Measurements from ENCODE around the gene DTX3L.

DTX3L gene

DNA sequence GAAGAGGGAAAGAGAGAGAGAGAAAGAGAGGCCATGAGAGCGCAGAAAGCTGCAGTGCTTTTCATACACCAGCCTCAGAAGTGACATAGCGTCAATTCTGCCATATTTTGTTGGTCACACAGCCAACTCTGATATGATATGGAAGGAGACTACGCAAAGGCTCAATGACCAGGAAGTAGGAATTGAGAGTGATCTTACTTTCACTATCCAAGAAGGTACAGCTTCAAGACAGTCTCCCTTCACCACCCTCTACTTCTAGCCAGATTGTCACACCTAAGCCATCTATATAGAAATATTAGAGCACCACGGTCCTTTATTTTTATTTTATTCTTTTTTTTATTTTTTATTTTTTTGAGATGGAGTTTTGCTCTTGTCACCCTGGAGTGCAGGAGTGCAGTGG is 34.4 kb downstream of the DTX3L start:
- DNase-seq (no peak), ATAC-seq (replicated peaks) (no peak)
- no peak overlapping the region for H3K4me3 Mint-ChIP-seq
- H3K27me3 Mint-ChIP-seq = no peaks in the 10 kb centered on the region
- no peak overlapping the region for H3K27ac Mint-ChIP-seq
- peaks cover 13 to 24% of the 10 kb centered on the region in 2 donors for H3K4me1 Mint-ChIP-seq (ENCODE audit: low read depth in 2 of 2)
- H3K36me3 Mint-ChIP-seq (ENCODE audit: insufficient read depth) = no peaks in the 10 kb centered on the region
- no peaks in the 10 kb centered on the region for H3K9me3 Mint-ChIP-seq

DNA sequence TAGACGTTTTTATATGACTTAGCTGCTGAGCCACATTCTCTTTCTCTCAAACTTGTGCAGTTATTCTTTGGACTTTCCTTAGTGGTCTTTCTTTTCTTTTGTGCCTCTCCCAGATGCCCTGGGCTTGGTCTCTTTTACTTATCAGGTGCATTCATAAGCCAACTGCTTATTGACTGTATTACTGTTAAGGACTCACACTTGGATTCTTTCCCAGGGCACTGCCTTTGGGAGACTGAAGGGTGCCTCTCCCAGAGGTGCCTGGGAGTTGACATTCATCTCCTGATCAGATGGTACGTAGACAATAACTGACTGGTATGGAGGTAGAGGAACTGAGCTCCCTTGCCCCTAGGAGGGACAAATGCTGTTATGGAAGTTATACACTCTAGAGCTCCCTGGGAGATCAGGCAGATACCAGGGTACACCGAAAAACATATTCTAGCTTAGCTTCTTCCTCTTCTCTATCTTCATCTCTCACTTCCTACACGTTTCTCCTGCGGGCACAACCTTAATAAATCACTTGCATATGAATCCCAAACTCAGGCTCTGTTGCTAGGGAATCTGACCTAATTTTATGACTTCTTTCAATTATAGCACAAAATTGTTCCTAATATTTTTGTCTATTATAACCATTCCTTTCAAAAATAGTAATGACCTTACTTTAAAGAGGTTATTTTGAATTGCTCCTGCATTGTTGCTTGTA is 38.0 kb downstream of the DTX3L start:
- peaks cover 15 to 22% of the 10 kb centered on the region in 2 donors for H3K4me1 Mint-ChIP-seq (ENCODE audit: low read depth in 2 of 2)
- no peaks in the 10 kb centered on the region for H3K27me3 Mint-ChIP-seq
- no peak for ATAC-seq (replicated peaks)
- DNase-seq = no peak
- no peak overlapping the region for H3K4me3 Mint-ChIP-seq
- H3K9me3 Mint-ChIP-seq = no peaks in the 10 kb centered on the region
- H3K27ac Mint-ChIP-seq = peak overlapping the region in 1 of 2 donors; percentile 19
- no peaks in the 10 kb centered on the region for H3K36me3 Mint-ChIP-seq (ENCODE audit: insufficient read depth)

DNA sequence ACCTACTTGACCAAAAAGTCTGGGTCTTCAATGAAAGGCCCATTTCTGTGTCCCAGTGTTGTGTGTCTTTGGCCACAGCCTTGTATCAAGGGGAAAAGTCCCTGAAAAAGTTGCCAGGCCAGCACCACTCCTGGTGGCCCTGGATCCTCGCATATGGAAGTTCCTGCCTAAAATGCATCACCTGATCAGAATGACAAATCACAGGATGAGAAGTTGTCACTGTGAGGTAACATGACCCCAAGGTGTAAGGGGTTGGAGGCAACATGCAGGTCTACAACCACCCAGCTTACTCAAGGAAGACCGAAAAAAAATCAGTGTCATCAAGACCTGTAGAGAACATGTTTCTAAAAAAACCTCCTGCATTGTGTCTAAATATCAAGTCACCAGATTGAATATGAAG is 38.9 kb downstream of the DTX3L start:
- ATAC-seq (replicated peaks) (no peak), DNase-seq (no peak)
- Mint-ChIP-seq H3K4me1 (ENCODE audit: low read depth in 2 of 2) (peaks cover 15 to 28% of the 10 kb centered on the region in 2 donors), H3K9me3 (no peaks in the 10 kb centered on the region), H3K36me3 (ENCODE audit: insufficient read depth) (peaks cover under 1% of the 10 kb centered on the region), H3K4me3 (no peak overlapping the region), H3K27me3 (no peaks in the 10 kb centered on the region), H3K27ac (peak overlapping the region in 1 of 2 donors; percentile 52)

DNA sequence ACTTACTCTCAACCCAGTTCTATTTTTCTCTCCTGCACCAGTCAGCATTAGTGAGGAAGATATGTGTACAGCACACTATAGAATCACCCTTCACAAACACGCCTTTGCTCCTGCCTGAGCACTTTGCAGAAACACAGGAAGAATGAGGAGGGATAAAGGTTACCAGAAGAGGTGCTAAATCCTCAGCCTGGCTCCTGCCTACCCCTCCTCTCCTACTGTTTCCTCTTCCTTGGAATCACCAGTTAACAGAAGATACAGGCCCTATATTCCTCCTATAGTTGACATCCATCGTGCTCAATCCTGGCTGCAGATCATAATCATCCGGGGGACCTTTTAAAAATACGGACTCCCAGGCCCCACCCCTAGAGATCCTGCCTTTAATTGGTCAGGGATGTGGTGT is 42.2 kb downstream of the DTX3L start:
- Mint-ChIP-seq H3K27me3 (no peaks in the 10 kb centered on the region), H3K4me3 (no peak overlapping the region), H3K36me3 (ENCODE audit: insufficient read depth) (peaks cover 7% of the 10 kb centered on the region), H3K4me1 (ENCODE audit: low read depth in 2 of 2) (peaks cover 11 to 42% of the 10 kb centered on the region in 2 donors), H3K9me3 (no peaks in the 10 kb centered on the region), H3K27ac (peak overlapping the region; percentile 2 to 53)
- DNase-seq (no peak), ATAC-seq (replicated peaks) (no peak)

DNA sequence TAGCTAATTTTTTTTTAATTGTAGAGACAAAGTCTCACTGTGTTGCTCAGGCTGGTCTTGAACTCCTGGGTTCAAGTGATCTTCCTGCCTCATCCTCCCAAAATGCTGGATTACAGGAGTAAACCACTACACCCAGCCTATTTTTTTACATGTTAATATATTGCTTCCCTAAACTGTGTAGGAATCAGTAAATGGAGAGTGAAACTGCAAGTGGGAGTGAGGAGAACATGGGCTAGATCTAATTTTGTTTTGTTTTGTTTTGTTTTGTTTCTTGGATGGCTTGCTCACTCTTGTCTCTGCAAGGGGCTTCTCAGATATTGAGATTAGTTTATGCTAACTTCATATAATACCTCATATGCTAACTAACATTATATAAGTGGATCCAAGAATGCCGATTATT is 44.8 kb downstream of the DTX3L start:
- ATAC-seq (replicated peaks) (no peak), DNase-seq (no peak)
- Mint-ChIP-seq H3K27me3 (no peaks in the 10 kb centered on the region), H3K27ac (peak overlapping the region; percentile 65 to 96), H3K4me3 (no peak overlapping the region), H3K36me3 (ENCODE audit: insufficient read depth) (peaks cover 22% of the 10 kb centered on the region), H3K4me1 (ENCODE audit: low read depth in 2 of 2) (peaks cover 8 to 30% of the 10 kb centered on the region in 2 donors), H3K9me3 (no peaks in the 10 kb centered on the region)

DNA sequence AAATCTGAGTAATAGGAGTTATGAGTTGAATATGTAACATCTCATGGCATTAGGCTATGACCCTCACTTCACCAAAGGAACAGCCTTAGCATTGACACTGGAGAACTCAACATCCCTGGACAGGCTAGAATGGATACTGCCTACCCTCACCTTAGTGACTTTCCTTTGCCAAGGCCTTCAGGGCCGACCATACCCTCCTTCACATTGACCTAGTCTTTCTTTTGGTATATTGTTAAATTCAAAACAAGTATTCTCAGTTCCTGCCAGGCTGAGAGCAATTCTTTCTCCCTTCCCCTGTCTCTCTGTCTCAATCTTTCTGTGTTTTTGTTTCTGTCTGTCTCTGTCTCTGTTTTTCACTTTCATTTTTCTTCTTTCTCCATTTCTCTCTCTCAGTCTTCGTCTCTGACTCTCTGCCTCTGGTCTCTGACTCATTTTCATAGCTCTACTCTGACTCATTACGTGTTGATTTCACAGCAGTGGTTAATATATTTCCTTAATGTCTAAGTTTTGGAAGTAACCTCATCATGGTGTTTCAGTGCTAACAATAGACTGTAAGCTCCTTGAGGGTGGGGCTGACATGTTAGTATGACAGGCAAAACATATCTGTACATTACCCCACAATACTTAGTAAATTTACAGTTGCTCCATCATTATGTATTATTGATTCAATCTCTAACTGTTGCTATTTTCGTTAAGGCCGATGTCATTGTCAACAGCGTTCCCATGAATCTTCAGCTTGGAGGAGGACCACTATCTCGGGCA is 45.8 kb downstream of the DTX3L start:
- no peaks in the 10 kb centered on the region for H3K9me3 Mint-ChIP-seq
- H3K4me1 Mint-ChIP-seq (ENCODE audit: low read depth in 2 of 2) = peaks cover 8 to 27% of the 10 kb centered on the region in 2 donors
- H3K27me3 Mint-ChIP-seq = no peaks in the 10 kb centered on the region
- H3K36me3 Mint-ChIP-seq (ENCODE audit: insufficient read depth) = peaks cover 27% of the 10 kb centered on the region
- DNase-seq = no peak
- H3K4me3 Mint-ChIP-seq = peak overlapping the region; percentile 0 to 21
- H3K27ac Mint-ChIP-seq = peak overlapping the region; percentile 52 to 96
- ATAC-seq (replicated peaks) = peak; percentile 91

DNA sequence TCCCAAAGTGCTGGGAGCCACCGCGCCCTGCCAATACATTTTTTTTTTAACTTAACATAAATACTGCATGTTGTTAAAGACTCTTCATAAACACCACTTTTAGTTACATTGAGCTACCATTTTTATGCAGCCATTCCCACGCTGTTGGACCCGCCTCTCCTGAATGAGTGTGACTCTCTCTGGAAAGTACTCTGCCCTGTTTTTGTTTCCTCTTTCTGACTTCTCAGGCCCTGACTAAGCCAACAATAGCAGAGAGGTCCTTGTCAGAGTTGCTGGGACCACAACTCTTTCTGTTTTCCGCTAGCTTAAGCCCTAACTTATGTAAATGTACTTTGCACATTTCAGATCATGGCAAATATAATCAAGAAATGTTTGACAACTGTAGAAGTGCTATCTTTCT is 48.6 kb downstream of the DTX3L start:
- Mint-ChIP-seq H3K4me3 (no peak overlapping the region), H3K9me3 (no peaks in the 10 kb centered on the region), H3K27ac (peak overlapping the region in 1 of 2 donors; percentile 46), H3K27me3 (no peaks in the 10 kb centered on the region), H3K4me1 (ENCODE audit: low read depth in 2 of 2) (peaks cover 6 to 24% of the 10 kb centered on the region in 2 donors), H3K36me3 (ENCODE audit: insufficient read depth) (peaks cover 28% of the 10 kb centered on the region)
- no peak for DNase-seq
- no peak for ATAC-seq (replicated peaks)

DNA sequence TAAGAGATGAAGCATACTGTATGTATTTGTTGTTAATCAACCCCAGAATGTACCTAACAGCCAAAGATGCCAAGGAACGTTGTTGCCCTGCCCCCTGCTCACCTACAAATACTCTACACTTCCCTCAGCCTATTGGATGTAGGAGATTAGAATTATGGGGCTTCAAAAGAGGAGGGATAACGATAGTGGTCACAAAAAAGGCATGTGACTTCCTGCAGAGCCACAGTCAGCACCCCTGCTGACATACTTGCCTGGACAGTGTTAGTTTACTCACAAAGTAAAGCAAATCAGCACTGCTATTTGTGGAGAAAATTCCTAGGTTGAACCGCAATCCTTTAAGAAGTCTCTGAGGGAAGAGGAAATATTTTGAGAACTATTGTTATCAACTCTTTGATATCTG is 51.2 kb downstream of the DTX3L start:
- Mint-ChIP-seq H3K27ac (peak overlapping the region in 1 of 2 donors; percentile 23), H3K4me1 (ENCODE audit: low read depth in 2 of 2) (peaks cover 1 to 5% of the 10 kb centered on the region in 2 donors), H3K9me3 (no peaks in the 10 kb centered on the region), H3K36me3 (ENCODE audit: insufficient read depth) (peaks cover 29% of the 10 kb centered on the region), H3K4me3 (no peak overlapping the region), H3K27me3 (no peaks in the 10 kb centered on the region)
- ATAC-seq (replicated peaks) (no peak), DNase-seq (no peak)

DNA sequence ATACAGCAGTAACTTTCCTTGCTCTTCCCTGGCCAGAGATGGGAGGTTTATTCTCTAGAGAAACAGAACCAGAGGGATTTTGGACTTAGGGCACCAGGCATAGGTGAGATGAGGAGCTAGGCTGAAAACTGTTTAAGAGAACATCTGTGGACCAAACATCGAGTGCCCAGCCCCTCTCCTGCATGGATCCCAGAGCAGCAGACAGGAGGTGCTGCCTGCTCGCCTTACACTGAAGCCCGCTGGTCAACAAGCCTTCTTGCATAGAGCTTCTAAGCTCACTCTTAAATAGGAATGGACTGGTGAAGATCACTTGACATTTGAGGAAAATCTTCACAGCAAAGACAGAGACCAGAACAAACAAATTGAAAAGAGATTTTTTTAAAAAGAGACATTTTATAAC is 54.5 kb downstream of the DTX3L start:
- no peak for DNase-seq
- peaks cover 33% of the 10 kb centered on the region for H3K36me3 Mint-ChIP-seq (ENCODE audit: insufficient read depth)
- ATAC-seq (replicated peaks) = no peak
- H3K4me3 Mint-ChIP-seq = no peak overlapping the region
- no peaks in the 10 kb centered on the region for H3K4me1 Mint-ChIP-seq (ENCODE audit: low read depth in 2 of 2)
- H3K9me3 Mint-ChIP-seq = no peaks in the 10 kb centered on the region
- peak overlapping the region in 1 of 2 donors; percentile 44 for H3K27ac Mint-ChIP-seq
- no peaks in the 10 kb centered on the region for H3K27me3 Mint-ChIP-seq

DNA sequence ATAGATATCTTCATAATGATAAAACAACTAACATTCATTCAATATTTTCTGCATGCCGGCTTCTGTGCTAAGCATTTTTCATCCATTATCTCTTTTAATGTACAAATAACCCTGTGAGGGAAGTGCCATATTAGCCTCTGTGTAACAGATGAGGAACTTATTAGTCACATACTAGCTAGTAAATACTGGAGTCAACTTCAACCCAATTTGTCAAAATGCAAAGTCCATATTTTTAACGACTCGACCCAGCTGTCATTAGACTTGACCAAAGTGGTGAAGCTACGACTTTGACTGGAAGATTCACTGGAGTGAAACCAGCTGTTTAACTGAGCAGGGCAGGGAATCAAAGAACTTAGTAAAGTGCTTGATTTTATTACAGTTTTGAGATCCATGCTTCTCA is 54.9 kb downstream of the DTX3L start:
- no peaks in the 10 kb centered on the region for H3K9me3 Mint-ChIP-seq
- no peaks in the 10 kb centered on the region for H3K4me1 Mint-ChIP-seq (ENCODE audit: low read depth in 2 of 2)
- peaks cover 31% of the 10 kb centered on the region for H3K36me3 Mint-ChIP-seq (ENCODE audit: insufficient read depth)
- H3K27me3 Mint-ChIP-seq = no peaks in the 10 kb centered on the region
- DNase-seq (no peak), ATAC-seq (replicated peaks) (no peak)
- H3K4me3 Mint-ChIP-seq = no peak overlapping the region
- H3K27ac Mint-ChIP-seq = no peak overlapping the region

DNA sequence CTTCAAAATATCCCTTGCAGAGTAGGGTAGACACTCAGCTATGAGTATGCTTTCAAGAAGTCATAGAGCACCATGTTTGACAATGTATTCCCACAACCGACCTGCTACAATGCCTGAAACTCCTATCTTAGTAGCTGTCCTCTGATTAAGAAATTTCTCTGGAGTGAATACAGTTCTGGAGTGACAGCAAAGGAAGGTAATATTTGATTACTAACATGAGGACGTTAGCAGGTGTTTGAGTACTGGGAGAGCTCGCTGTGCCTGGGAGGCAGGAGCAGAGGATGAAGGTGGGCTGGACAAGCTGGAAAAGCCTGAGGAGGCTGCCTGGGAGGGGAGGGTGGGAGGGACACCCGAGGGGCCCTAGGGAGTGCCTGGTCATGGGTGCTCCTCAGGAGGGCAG is 56.3 kb downstream of the DTX3L start:
- Mint-ChIP-seq H3K27ac (no peak overlapping the region), H3K36me3 (ENCODE audit: insufficient read depth) (peaks cover 25% of the 10 kb centered on the region), H3K4me3 (no peak overlapping the region), H3K9me3 (no peaks in the 10 kb centered on the region), H3K4me1 (ENCODE audit: low read depth in 2 of 2) (peaks cover 0 to 3% of the 10 kb centered on the region in 2 donors), H3K27me3 (no peaks in the 10 kb centered on the region)
- ATAC-seq (replicated peaks) (no peak), DNase-seq (no peak)

DNA sequence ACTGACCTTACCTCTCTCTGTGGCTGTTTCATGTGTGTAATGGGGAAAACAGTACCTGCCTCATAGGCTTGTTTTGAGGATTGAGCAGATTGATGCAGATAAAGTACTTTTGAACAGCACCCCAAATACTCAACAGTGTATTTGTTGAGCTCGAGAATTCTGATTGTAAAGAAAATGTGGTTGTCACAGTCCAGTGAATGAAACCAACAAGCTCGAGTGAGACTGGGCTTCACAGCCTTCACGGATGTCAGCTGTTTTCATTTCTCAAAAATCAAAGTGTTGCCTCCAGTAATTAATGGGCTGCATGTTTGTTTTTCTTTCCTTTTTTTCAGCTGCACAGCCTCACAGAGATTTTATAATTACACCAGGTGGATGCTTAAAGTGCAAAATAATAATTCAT is 57.0 kb downstream of the DTX3L start:
- peaks cover 0 to 3% of the 10 kb centered on the region in 2 donors for H3K4me1 Mint-ChIP-seq (ENCODE audit: low read depth in 2 of 2)
- ATAC-seq (replicated peaks) = no peak
- H3K9me3 Mint-ChIP-seq = no peaks in the 10 kb centered on the region
- H3K36me3 Mint-ChIP-seq (ENCODE audit: insufficient read depth) = peaks cover 28% of the 10 kb centered on the region
- no peak overlapping the region for H3K4me3 Mint-ChIP-seq
- no peaks in the 10 kb centered on the region for H3K27me3 Mint-ChIP-seq
- H3K27ac Mint-ChIP-seq = no peak overlapping the region
- DNase-seq = no peak

DNA sequence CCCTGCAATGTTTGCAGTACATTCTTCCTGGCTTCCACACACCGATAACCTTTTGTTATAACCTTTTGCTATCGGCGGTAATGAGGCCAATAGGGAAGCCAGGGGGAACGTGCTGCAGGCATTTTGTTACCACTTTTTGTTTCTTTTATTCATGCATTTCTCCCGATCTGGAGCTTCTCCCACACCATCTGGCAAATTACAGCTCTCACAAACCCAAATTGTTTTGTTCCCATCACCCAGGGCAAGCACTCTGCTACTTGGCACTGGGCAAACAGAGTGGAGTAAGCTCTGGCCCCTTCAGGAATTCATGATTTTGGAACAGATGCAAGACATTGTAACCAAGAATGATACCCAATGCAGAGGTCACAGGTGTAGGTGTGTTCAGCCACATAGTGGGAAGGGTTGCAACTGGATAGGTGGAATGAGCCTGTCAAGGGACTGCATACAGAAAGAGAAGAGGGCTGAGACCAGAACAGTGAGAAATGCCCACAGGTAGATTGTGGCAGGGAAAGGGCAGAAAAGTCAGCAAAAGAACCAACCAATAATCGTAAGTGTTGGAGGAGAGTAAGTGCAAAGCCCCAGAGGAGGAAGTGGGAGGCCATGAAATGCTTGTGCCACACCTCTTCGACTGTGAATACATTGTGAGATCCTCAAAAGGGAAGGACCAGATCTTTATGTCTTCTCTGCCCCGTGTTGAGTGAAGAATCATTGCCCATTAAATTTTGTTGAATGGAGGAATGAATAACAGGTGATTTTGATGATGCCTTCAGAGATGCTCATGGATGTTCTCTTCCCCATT is 59.1 kb downstream of the DTX3L start:
- Mint-ChIP-seq H3K9me3 (no peaks in the 10 kb centered on the region), H3K4me1 (ENCODE audit: low read depth in 2 of 2) (peaks cover 2 to 3% of the 10 kb centered on the region in 2 donors), H3K4me3 (no peak overlapping the region), H3K27me3 (no peaks in the 10 kb centered on the region), H3K36me3 (ENCODE audit: insufficient read depth) (peaks cover 46% of the 10 kb centered on the region), H3K27ac (peak overlapping the region in 1 of 2 donors; percentile 7)
- DNase-seq = no peak
- ATAC-seq (replicated peaks) = no peak

All from effector memory CD8-positive, alpha-beta T cell (primary cell).